Activated B cell treated with CpG ODN at 0.5 μM for 24 hours (primary cell): Measurements from ENCODE around the gene WDR37. TPM values are rescaled to one million over a fixed set of nuclear protein-coding genes. Genes with fewer than 3 reads are reported as not detected.

Experiments used
- ATAC-seq: fragments of 200-7000 bp; cut with Tn5 transposase; one replicate; pipeline ENCODE4 v1.10.0; 2021; ENCODE audit warnings: low read depth, mild to moderate bottlenecking, moderate library complexity
- CTCF ChIA-PET: fragments of 350-600 bp; sonication (Branson Sonifier 250); formaldehyde crosslinking; loops from one replicate; lab custom pipeline; 2021; ENCODE audit warnings: antibody characterized with exemption; lab: Charles Lee
- POLR2A ChIA-PET: fragments of 350-600 bp; sonication (Branson Sonifier 250); formaldehyde crosslinking; loops from one replicate; lab custom pipeline; 2021; ENCODE audit warnings: antibody characterized with exemption; lab: Charles Lee
- DNase-seq: peaks from one replicate; pipeline ENCODE4 v3.0.0; 2022
- H3K27ac Mint-ChIP-seq: one replicate; pipeline ENCODE4 v1.8.0; 2020; ENCODE audit warnings: mixed read lengths
- H3K27me3 Mint-ChIP-seq: one replicate; pipeline ENCODE4 v1.8.0; 2021; ENCODE audit warnings: mixed read lengths
- H3K36me3 Mint-ChIP-seq: one replicate; pipeline ENCODE4 v1.8.0; 2021; ENCODE audit warnings: low read depth, mixed read lengths
- H3K4me1 Mint-ChIP-seq: one replicate; pipeline ENCODE4 v1.8.0; 2021; ENCODE audit warnings: mixed read lengths
- H3K4me3 Mint-ChIP-seq: one replicate; pipeline ENCODE4 v1.8.0; 2020; ENCODE audit warnings: mild to moderate bottlenecking, mixed read lengths
- H3K9me3 Mint-ChIP-seq: one replicate; pipeline ENCODE4 v1.8.0; 2020; ENCODE audit warnings: mixed read lengths
- intact Hi-C: fragments of 100-400 bp; cut with micrococcal nuclease; formaldehyde crosslinking; loops from one replicate; pipeline ENCODE4 v1.15.1; 2024
- total RNA-seq: library from RNA; stranded (reverse); gene quantifications from 2 replicates; pipeline ENCODE4 v1.2.3, GENCODE V29; 2022
- TF ChIP-seq, protein P1 (sequence below): fragments of 200-600 bp; IDR thresholded peaks from one replicate; pipeline ENCODE4 v1.8.0; 2022; ENCODE audit warnings: antibody characterized with exemption, mild to moderate bottlenecking

Gene WDR37
- total RNA-seq, 1 donor from 2014 or later, result 20.0 TPM

GRCh38 chr10:1141701-1142100 lies 85.5 kb downstream of the WDR37 start:
- intact Hi-C loops, result no loop called here
- H3K36me3 Mint-ChIP-seq, result no peaks in the 10 kb centered on the region

DNA sequence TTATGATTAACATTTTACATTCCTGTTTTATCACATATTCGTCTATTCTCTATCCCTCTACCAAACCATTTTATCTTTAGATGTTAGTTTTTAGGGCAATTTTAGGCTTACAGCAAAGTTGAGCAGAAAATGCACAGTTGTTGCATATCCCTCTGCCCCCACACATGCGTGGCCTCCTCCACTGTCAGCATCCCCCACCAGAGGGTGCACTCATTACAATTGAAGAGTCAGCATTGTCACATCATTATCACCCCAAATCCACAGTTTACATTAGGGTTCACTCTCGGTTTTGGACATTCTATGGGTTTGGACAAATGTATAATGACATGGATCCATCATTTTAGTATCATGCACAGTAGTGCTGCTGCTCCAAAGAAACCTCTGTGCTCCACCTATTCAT lies 86.4 kb downstream of the WDR37 start:
- Mint-ChIP-seq H3K9me3 (peaks cover 37% of the 10 kb centered on the region), H3K4me1 (no peaks in the 10 kb centered on the region), H3K27me3 (peaks cover 4% of the 10 kb centered on the region), H3K36me3 (no peaks in the 10 kb centered on the region), H3K4me3 (no peak overlapping the region), H3K27ac (no peak overlapping the region)
- ChIA-PET CTCF (no interaction called here), POLR2A (no interaction called here)
- ATAC-seq, result no peak
- intact Hi-C loops, result no loop called here
- DNase-seq, result no peak
- TF ChIP-seq, protein P1, sequence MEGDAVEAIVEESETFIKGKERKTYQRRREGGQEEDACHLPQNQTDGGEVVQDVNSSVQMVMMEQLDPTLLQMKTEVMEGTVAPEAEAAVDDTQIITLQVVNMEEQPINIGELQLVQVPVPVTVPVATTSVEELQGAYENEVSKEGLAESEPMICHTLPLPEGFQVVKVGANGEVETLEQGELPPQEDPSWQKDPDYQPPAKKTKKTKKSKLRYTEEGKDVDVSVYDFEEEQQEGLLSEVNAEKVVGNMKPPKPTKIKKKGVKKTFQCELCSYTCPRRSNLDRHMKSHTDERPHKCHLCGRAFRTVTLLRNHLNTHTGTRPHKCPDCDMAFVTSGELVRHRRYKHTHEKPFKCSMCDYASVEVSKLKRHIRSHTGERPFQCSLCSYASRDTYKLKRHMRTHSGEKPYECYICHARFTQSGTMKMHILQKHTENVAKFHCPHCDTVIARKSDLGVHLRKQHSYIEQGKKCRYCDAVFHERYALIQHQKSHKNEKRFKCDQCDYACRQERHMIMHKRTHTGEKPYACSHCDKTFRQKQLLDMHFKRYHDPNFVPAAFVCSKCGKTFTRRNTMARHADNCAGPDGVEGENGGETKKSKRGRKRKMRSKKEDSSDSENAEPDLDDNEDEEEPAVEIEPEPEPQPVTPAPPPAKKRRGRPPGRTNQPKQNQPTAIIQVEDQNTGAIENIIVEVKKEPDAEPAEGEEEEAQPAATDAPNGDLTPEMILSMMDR, result no peak

More at GRCh38 chr10:1141701-1142100, 85.5 kb downstream of the WDR37 start:
- Mint-ChIP-seq H3K9me3 (peaks cover 38% of the 10 kb centered on the region), H3K27me3 (peaks cover 6% of the 10 kb centered on the region), H3K4me3 (no peak overlapping the region), H3K27ac (no peak overlapping the region), H3K4me1 (no peaks in the 10 kb centered on the region)
- DNase-seq (no peak), ATAC-seq (no peak)
- TF ChIP-seq, protein P1, result no peak
- ChIA-PET CTCF (no interaction called here), POLR2A (no interaction called here)

GRCh38 chr10:1147810-1148209 lies 91.6 kb downstream of the WDR37 start:
- TF ChIP-seq, protein P1, result no peak
- Mint-ChIP-seq H3K27me3 (peaks cover 8% of the 10 kb centered on the region), H3K27ac (no peak overlapping the region), H3K4me1 (no peaks in the 10 kb centered on the region), H3K36me3 (no peaks in the 10 kb centered on the region), H3K4me3 (no peak overlapping the region), H3K9me3 (peaks cover 15% of the 10 kb centered on the region)
- DNase-seq, result no peak
- ATAC-seq, result no peak
- intact Hi-C loops, result no loop called here
- ChIA-PET CTCF (no interaction called here), POLR2A (no interaction called here)

DNA sequence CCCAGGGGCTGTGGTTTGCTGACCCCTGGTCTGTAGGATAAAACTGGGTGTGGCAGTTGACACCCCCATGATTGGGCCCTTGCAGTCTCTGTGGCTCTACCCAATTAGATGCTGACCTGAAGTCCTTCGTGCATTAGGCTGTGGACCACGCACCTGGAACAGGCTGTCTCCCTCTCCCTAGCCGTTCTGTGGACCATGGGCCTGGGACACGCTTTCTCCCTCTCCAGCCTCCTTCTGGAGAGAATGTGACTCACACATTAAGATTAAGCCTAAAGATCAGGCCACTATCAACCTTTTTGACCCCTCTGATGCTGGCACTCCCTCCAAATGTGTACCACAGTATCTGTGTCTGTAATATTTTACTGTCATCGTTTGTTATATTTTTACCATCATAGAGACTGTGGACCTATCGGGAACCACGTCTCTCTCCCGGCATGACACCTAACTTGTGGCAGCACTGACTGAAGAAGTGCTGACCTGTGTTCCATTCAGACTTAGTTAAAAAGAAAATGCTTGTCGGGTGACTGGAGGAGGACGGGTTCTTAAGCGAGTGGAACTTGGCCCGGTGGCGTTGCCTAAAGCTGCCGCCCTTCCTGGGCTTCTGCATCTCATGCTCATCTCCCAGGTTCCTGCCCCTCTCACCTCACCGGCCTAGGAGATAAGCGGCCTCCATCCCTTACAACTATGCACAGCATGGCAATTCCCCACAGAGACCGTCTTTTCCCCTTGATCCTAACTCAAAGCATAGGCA lies 92.8 kb downstream of the WDR37 start:
- peaks cover 8% of the 10 kb centered on the region for H3K27me3 Mint-ChIP-seq
- peaks cover 11% of the 10 kb centered on the region for H3K9me3 Mint-ChIP-seq
- DNase-seq, result no peak
- no peak overlapping the region for H3K27ac Mint-ChIP-seq
- H3K4me3 Mint-ChIP-seq, result no peak overlapping the region
- intact Hi-C loops, result no loop called here
- TF ChIP-seq, protein P1, result no peak
- H3K36me3 Mint-ChIP-seq, result no peaks in the 10 kb centered on the region
- CTCF ChIA-PET, result no interaction called here
- no peaks in the 10 kb centered on the region for H3K4me1 Mint-ChIP-seq
- ATAC-seq, result no peak
- POLR2A ChIA-PET, result no interaction called here

DNA sequence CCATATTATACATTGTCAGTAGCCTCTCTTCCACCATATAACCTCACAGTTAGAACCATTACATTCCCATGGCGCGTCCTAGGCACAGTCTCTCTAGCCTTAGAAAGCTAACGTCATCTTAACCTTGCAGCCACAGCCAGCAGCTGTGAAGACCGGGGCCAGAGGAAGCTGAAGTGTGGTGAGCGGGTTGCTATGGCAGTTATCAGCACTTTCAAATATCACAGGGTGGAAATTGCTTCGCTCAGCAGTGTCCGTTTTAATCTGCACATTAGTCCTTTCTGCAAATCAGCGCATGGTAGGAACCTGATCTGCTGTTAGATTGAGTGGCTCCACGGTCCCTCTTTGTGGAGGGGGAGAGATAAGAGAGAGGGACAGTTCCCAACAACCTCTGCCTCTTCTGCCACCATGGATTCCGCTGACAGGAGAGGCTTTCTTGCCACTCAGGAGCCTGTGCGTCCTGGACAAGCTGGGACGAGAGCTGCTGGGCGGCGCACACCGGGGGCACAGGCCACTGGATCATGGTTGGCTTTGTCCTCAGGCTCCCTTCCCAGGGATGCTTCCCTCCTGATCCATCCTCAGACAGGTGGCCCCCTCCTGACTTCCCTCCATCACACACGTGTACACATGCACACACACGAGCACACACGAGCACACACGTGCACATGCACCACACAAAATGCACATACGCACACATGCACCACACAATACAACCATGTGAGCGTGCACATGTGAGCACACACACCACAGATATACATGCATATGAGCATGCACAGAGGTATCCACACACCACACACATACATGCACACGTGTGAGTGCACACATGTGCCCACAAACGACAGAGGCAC lies 93.8 kb downstream of the WDR37 start:
- H3K27me3 Mint-ChIP-seq, result peaks cover 6% of the 10 kb centered on the region
- no peak overlapping the region for H3K4me3 Mint-ChIP-seq
- ATAC-seq (no peak), DNase-seq (no peak)
- no peak overlapping the region for H3K27ac Mint-ChIP-seq
- TF ChIP-seq, protein P1, result no peak
- intact Hi-C loops, result loop anchor here (10.0 kb wide), 1 partner anchor 175 kb away; no protein-coding TSS in a partner anchor
- ChIA-PET CTCF (no interaction called here), POLR2A (no interaction called here)
- H3K9me3 Mint-ChIP-seq, result peaks cover 6% of the 10 kb centered on the region
- no peaks in the 10 kb centered on the region for H3K36me3 Mint-ChIP-seq
- no peaks in the 10 kb centered on the region for H3K4me1 Mint-ChIP-seq
